HepG2 (cell line): ENCODE results near the gene KDM3B. TPM values are rescaled to one million over a fixed set of nuclear protein-coding genes. Genes with fewer than 3 reads are reported as not detected.

Experiments
- CSRNP1 ChIP-seq: sonication (generic); formaldehyde crosslinking; IDR thresholded peaks from 2 replicates; pipeline ENCODE4 v1.8.1; 2023; ENCODE audit warnings: mild to moderate bottlenecking, missing genetic modification reagents
- E2F5 ChIP-seq: sonication (generic); formaldehyde crosslinking; conservative IDR thresholded peaks from 2 replicates; pipeline ENCODE4 v1.4.0; 2020; ENCODE audit warnings: missing genetic modification reagents
- EEA1 ChIP-seq: sonication (generic); formaldehyde crosslinking; IDR thresholded peaks from 2 replicates; pipeline ENCODE4 v1.5.1; 2020; ENCODE audit warnings: mild to moderate bottlenecking, missing genetic modification reagents, borderline replicate concordance
- FOXO4 ChIP-seq: sonication (generic); formaldehyde crosslinking; conservative IDR thresholded peaks from 2 replicates; pipeline ENCODE4 v1.8.1; 2023; ENCODE audit warnings: missing genetic modification reagents
- HIVEP1 ChIP-seq: sonication (generic); formaldehyde crosslinking; IDR thresholded peaks from 2 replicates; pipeline ENCODE4 v1.4.0; 2020; ENCODE audit warnings: mild to moderate bottlenecking, missing genetic modification reagents
- HMGXB4 ChIP-seq, 2 experiments: sonication (generic) in 1 of 2; formaldehyde crosslinking in 1 of 2; IDR thresholded peaks; 2 replicates each; pipeline versions ENCODE4 v1.4.0 to v1.6.1; 2018 to 2020; ENCODE audit warnings: missing genetic modification reagents in 2 of 2, borderline replicate concordance in 1 of 2, low read depth in 1 of 2, mild to moderate bottlenecking in 1 of 2, missing biosample characterization in 1 of 2
- HNF4A ChIP-seq: sonication (generic); formaldehyde crosslinking; IDR thresholded peaks from 2 replicates; pipeline ENCODE4 v1.4.0; 2020; ENCODE audit warnings: missing genetic modification reagents
- ISX ChIP-seq: sonication (generic); formaldehyde crosslinking; conservative IDR thresholded peaks from 2 replicates; pipeline ENCODE4 v1.5.0; 2020; ENCODE audit warnings: missing genetic modification reagents
- KLF13 ChIP-seq: sonication (generic); formaldehyde crosslinking; IDR thresholded peaks from 2 replicates; pipeline ENCODE4 v1.4.0; 2020; ENCODE audit warnings: mild to moderate bottlenecking, missing genetic modification reagents
- KMT2B ChIP-seq: IDR thresholded peaks from 2 replicates; pipeline ENCODE4 v1.6.1; 2016; ENCODE audit warnings: missing genetic modification reagents, missing compliant biosample characterization
- MAX ChIP-seq: IDR thresholded peaks from 2 replicates; pipeline ENCODE4 v1.6.1; 2012; ENCODE audit warnings: inconsistent platforms
- MEF2D ChIP-seq: sonication (generic); formaldehyde crosslinking; IDR thresholded peaks from 2 replicates; pipeline ENCODE4 v1.5.1; 2020; ENCODE audit warnings: mild to moderate bottlenecking, missing genetic modification reagents
- MIXL1 ChIP-seq: IDR thresholded peaks from 2 replicates; pipeline ENCODE4 v1.6.1; 2016
- PAX8 ChIP-seq: sonication (generic); formaldehyde crosslinking; IDR thresholded peaks from 2 replicates; pipeline ENCODE4 v1.8.0; 2022; ENCODE audit warnings: mild to moderate bottlenecking, missing genetic modification reagents, borderline replicate concordance
- RBFOX2 ChIP-seq: fragments of 200-400 bp; formaldehyde crosslinking; IDR thresholded peaks from 2 replicates; pipeline ENCODE4 v1.6.1; 2017; ENCODE audit warnings: low read depth, mild to moderate bottlenecking, low read length
- SALL2 ChIP-seq: sonication (generic); formaldehyde crosslinking; IDR thresholded peaks from 2 replicates; pipeline ENCODE4 v1.8.1; 2023; ENCODE audit warnings: mild to moderate bottlenecking, missing genetic modification reagents, inconsistent platforms
- SMARCE1 ChIP-seq: fragments of 450-650 bp; IDR thresholded peaks from 2 replicates; pipeline ENCODE4 v1.6.1; 2017; ENCODE audit warnings: borderline replicate concordance
- TBP ChIP-seq: sonication (generic); formaldehyde crosslinking; IDR thresholded peaks from 2 replicates; pipeline ENCODE4 v1.5.0; 2020; ENCODE audit warnings: missing genetic modification reagents
- ZNF10 ChIP-seq: sonication (generic); formaldehyde crosslinking; IDR thresholded peaks from 2 replicates; pipeline ENCODE4 v1.4.0; 2020; ENCODE audit warnings: mild to moderate bottlenecking, low read depth, missing genetic modification reagents, borderline replicate concordance
- ZNF260 ChIP-seq: sonication (generic); formaldehyde crosslinking; IDR thresholded peaks from 2 replicates; pipeline ENCODE4 v1.4.0; 2020; ENCODE audit warnings: missing genetic modification reagents, low read depth, mild to moderate bottlenecking, borderline replicate concordance
- ZNF33B ChIP-seq: sonication (generic); formaldehyde crosslinking; IDR thresholded peaks from 2 replicates; pipeline ENCODE4 v1.5.1; 2020; ENCODE audit warnings: mild to moderate bottlenecking, missing genetic modification reagents
- ZNF350 ChIP-seq: sonication (generic); formaldehyde crosslinking; IDR thresholded peaks from 2 replicates; pipeline ENCODE4 v1.4.0; 2020; ENCODE audit warnings: mild to moderate bottlenecking, low read depth, missing genetic modification reagents, borderline replicate concordance
- ZNF431 ChIP-seq: sonication (generic); formaldehyde crosslinking; IDR thresholded peaks from 2 replicates; pipeline ENCODE4 v1.9.0; 2022; ENCODE audit warnings: missing genetic modification reagents, low read depth, mild to moderate bottlenecking, borderline replicate concordance
- ZNF564 ChIP-seq: sonication (generic); formaldehyde crosslinking; IDR thresholded peaks from 2 replicates; pipeline ENCODE4 v1.8.1; 2023; ENCODE audit warnings: mild to moderate bottlenecking, missing genetic modification reagents
- ZNF768 ChIP-seq: sonication (generic); formaldehyde crosslinking; IDR thresholded peaks from 2 replicates; pipeline ENCODE4 v1.4.0; 2020; ENCODE audit warnings: missing genetic modification reagents
- ZNF781 ChIP-seq: sonication (generic); formaldehyde crosslinking; IDR thresholded peaks from 2 replicates; pipeline ENCODE4 v1.5.1; 2020; ENCODE audit warnings: borderline replicate concordance, mild to moderate bottlenecking, missing genetic modification reagents; ENCODE audit errors: not compliant biosample characterization
- polyA plus RNA-seq, 8 experiments: library from polyadenylated mRNA; depleted of rRNA in 3 of 8; stranded (reverse) in 7 of 8; unstranded in 1 of 8; fragments of >200 nt; fragmentation: Illumina TruSeq in 4 of 8; extraction: Trizol in 4 of 8; gene quantifications; 2 replicates each; pipeline versions ENCODE4 v1.2.1 to v1.2.3, GENCODE V29; 2011 to 2016; ENCODE audit warnings: low read depth in 4 of 8, missing spikeins in 1 of 8, mixed read lengths in 1 of 8; ENCODE audit not compliant: insufficient read depth in 1 of 8
- total RNA-seq, 5 experiments: library from RNA; depleted of rRNA; stranded (reverse); fragments of >200 nt; fragmentation: Illumina TruSeq; extraction: Trizol; gene quantifications; 2 replicates each; pipeline ENCODE4 v1.2.3, GENCODE V29; 2016; ENCODE audit warnings: low read depth in 1 of 5

KDM3B gene
- total and polyA plus RNA-seq, 2 of the 13 experiments (the other 11 are each of a cell fraction or from before 2014, with no cell fraction given): 19.7 to 34.3 TPM

GRCh38 chr5:138464008-138464387 lies 111.5 kb downstream of the KDM3B start (continued):
- TF ChIP-seq ZNF768 (CRISPR knock-in tag) (peak; percentile 55; the same call in 1 of the 2 replicates), KLF13 (no peak), CSRNP1 (CRISPR knock-in tag) (peak; percentile 53; the same call in 1 of the 2 replicates), ZNF781 (CRISPR knock-in tag) (peak; percentile 53), ZNF431 (no peak), ZNF564 (CRISPR knock-in tag) (0 out of 2 replicates have a peak, but pooled peaks have one; percentile 25), E2F5 (CRISPR knock-in tag) (peak; percentile 61; the same call in 1 of the 2 replicates), HIVEP1 (CRISPR knock-in tag) (peak; percentile 95), SMARCE1 (no peak), RBFOX2 (peak; percentile 57), HNF4A (CRISPR knock-in tag) (no peak), PAX8 (no peak), TBP (CRISPR knock-in tag) (no peak), HMGXB4 (CRISPR knock-in tag; IDR thresholded peaks at IDR 0.05; ENCODE audit: borderline replicate concordance in 1 of 2, low read depth in 1 of 2) (peak; percentile 87 to 95; a peak in 3 of 4 replicates), FOXO4 (CRISPR knock-in tag) (no peak), MIXL1 (CRISPR knock-in tag) (0 out of 2 replicates have a peak, but pooled peaks have one; percentile 24), KMT2B (CRISPR knock-in tag) (peak; percentile 72), MAX (peak; percentile 82), MEF2D (CRISPR knock-in tag) (peak; percentile 58; the same call in 1 of the 2 replicates), ZNF260 (CRISPR knock-in tag) (no peak), ZNF10 (CRISPR knock-in tag) (no peak), EEA1 (CRISPR knock-in tag) (no peak; the same call in 1 of the 2 replicates), ISX (CRISPR knock-in tag) (no peak), ZNF33B (peak; percentile 84; the same call in 1 of the 2 replicates), ZNF350 (CRISPR knock-in tag) (no peak), SALL2 (CRISPR knock-in tag) (peak; percentile 54)
